HCT116 (cell line): ENCODE measurements around the gene KRTCAP3. TPM values are rescaled to one million over a fixed set of nuclear protein-coding genes. Genes with fewer than 3 reads are reported as not detected.

ENCODE experiments used
- ATAC-seq: fragments of 200-7000 bp; cut with Tn5 transposase; 2 replicates; pipeline ENCODE4 v1.9.1; 2020; ENCODE audit warnings: mild to moderate bottlenecking, moderate library complexity
- BruUV-seq: library from RNA; stranded (reverse); fragments of 400-500 nt; replicated peaks from 2 replicates; lab custom pipeline; 2021; lab: Mats Ljungman, UMichigan
- CTCF ChIA-PET: fragments of 300-600 bp; sonication (Branson Sonifier 250); formaldehyde crosslinking; loops from one replicate; lab custom pipeline; 2021; ENCODE audit warnings: antibody characterized with exemption; lab: Charles Lee
- POLR2A ChIA-PET: fragments of 300-600, 350-600 bp; sonication (Branson Sonifier 250); formaldehyde crosslinking; loops from one replicate; lab custom pipeline; 2021; ENCODE audit warnings: antibody characterized with exemption; lab: Charles Lee
- RAD21 ChIA-PET, 2 experiments: fragments of 300-600 bp; sonication (Branson Sonifier 250); formaldehyde crosslinking; loops; one replicate each; lab custom pipeline; 2023; ENCODE audit warnings: low total read pairs in 2 of 2; ENCODE audit not compliant: uncharacterized antibody in 2 of 2, unreplicated experiment in 2 of 2, low non-redundant PET in 1 of 2; lab: Charles Lee
- DNase-seq: peaks from one replicate; pipeline ENCODE4 v3.0.0-alpha.2; 2010; ENCODE audit warnings: low read depth, low spot score
- H2AFZ ChIP-seq: fragments of 200-600 bp; shearing (Covaris generic), sonication (generic); 2 replicates; pipeline ENCODE4 v1.6.1; 2017; ENCODE audit warnings: low read depth, mixed run types, mixed read lengths, antibody characterized with exemption, low read length; ENCODE audit not compliant: poor library complexity, severe bottlenecking
- H3K27ac ChIP-seq: 2 replicates; pipeline ENCODE4 v1.5.1; 2012; ENCODE audit warnings: low read depth, low read length
- H3K27me3 ChIP-seq: fragments of 200-600 bp; sonication (generic); 2 replicates; pipeline ENCODE4 v1.6.1; 2016; ENCODE audit warnings: mixed run types, low read length, mixed read lengths; ENCODE audit not compliant: insufficient read depth
- H3K36me3 ChIP-seq, 2 experiments: fragments of 200-500 bp in 1 of 2; fragments of 200-600 bp in 1 of 2; sonication (Bioruptor generic) in 1 of 2; sonication (generic) in 1 of 2; 2 replicates each; pipeline versions ENCODE4 v1.5.1 to v1.6.1; 2014 to 2016; ENCODE audit warnings: low read length in 2 of 2, inconsistent platforms in 1 of 2, mixed read lengths in 1 of 2, mixed run types in 1 of 2; ENCODE audit not compliant: insufficient read depth in 2 of 2, control insufficient read depth in 1 of 2
- H3K4me1 ChIP-seq, 2 experiments: fragments of 200-600 bp in 1 of 2; sonication (generic) in 1 of 2; 2 replicates each; pipeline versions ENCODE4 v1.5.1 to v1.6.1; 2012 to 2017; ENCODE audit warnings: low read length in 2 of 2, inconsistent platforms in 1 of 2, mild to moderate bottlenecking in 1 of 2, mixed read lengths in 1 of 2, mixed run types in 1 of 2, moderate library complexity in 1 of 2; ENCODE audit not compliant: insufficient read depth in 2 of 2, control insufficient read depth in 1 of 2
- H3K4me2 ChIP-seq: fragments of 200-600 bp; sonication (generic); 2 replicates; pipeline ENCODE4 v1.6.1; 2017; ENCODE audit warnings: mixed run types, low read length, mixed read lengths
- H3K4me3 ChIP-seq, 2 experiments: fragments of 200-600 bp in 1 of 2; sonication (generic) in 1 of 2; replicated peaks in 1 of 2; 2 replicates each; pipeline ENCODE4 v1.5.1; 2011 to 2016; ENCODE audit warnings: low read length in 2 of 2, control low read depth in 1 of 2, low read depth in 1 of 2, mild to moderate bottlenecking in 1 of 2, mixed read lengths in 1 of 2, mixed run types in 1 of 2
- H3K79me2 ChIP-seq: fragments of 200-600 bp; sonication (generic); 2 replicates; pipeline ENCODE4 v1.6.1; 2017; ENCODE audit warnings: mild to moderate bottlenecking, mixed run types, low read length, moderate library complexity, mixed read lengths; ENCODE audit not compliant: insufficient read depth
- H3K9ac ChIP-seq: fragments of 200-600 bp; sonication (generic); 2 replicates; pipeline ENCODE4 v1.6.1; 2016; ENCODE audit warnings: low read length, mixed read lengths
- H3K9me2 ChIP-seq: fragments of 200-600 bp; sonication (generic), shearing (Covaris generic); 2 replicates; pipeline ENCODE4 v1.6.1; 2017; ENCODE audit warnings: mixed run types, mild to moderate bottlenecking, moderate library complexity; ENCODE audit not compliant: insufficient read depth
- H3K9me3 ChIP-seq, 2 experiments: fragments of 200-500 bp in 1 of 2; fragments of 200-600 bp in 1 of 2; sonication (Bioruptor generic) in 1 of 2; sonication (generic) in 1 of 2; 2 replicates each; pipeline ENCODE4 v1.6.1; 2014 to 2017; ENCODE audit warnings: low read length in 2 of 2, mixed read lengths in 2 of 2, inconsistent platforms in 1 of 2, low read depth in 1 of 2, mild to moderate bottlenecking in 1 of 2, mixed run types in 1 of 2, moderate library complexity in 1 of 2; ENCODE audit not compliant: control insufficient read depth in 1 of 2, insufficient read depth in 1 of 2
- H4K20me1 ChIP-seq: fragments of 200-600 bp; sonication (generic), shearing (Covaris generic); 2 replicates; pipeline ENCODE4 v1.6.1; 2017; ENCODE audit warnings: mixed run types, mild to moderate bottlenecking, moderate library complexity; ENCODE audit not compliant: insufficient read depth
- ATF3 ChIP-seq: IDR thresholded peaks from 2 replicates; pipeline ENCODE4 v1.6.1; 2012
- CBX3 ChIP-seq: IDR thresholded peaks from 2 replicates; pipeline ENCODE4 v1.6.1; 2012; ENCODE audit warnings: low read depth
- CTCF ChIP-seq, 3 experiments: fragments of 200-600 bp in 1 of 3; sonication (generic) in 1 of 3; IDR thresholded peaks in 2 of 3; conservative IDR thresholded peaks in 1 of 3; 2 replicates each; pipeline ENCODE4 v1.5.1; 2012 to 2017; ENCODE audit warnings: low read depth in 2 of 3, low read length in 2 of 3, antibody characterized with exemption in 1 of 3, borderline replicate concordance in 1 of 3, control low read depth in 1 of 3, mild to moderate bottlenecking in 1 of 3, mixed read lengths in 1 of 3, mixed run types in 1 of 3, moderate library complexity in 1 of 3; ENCODE audit not compliant: insufficient read depth in 1 of 3
- ELF1 ChIP-seq: IDR thresholded peaks from 2 replicates; pipeline ENCODE4 v1.6.1; 2012; ENCODE audit warnings: low read depth, borderline replicate concordance
- EZH2phosphoT487 ChIP-seq: fragments of 200-600 bp; IDR thresholded peaks from 2 replicates; pipeline ENCODE4 v1.6.1; 2018; ENCODE audit warnings: antibody characterized with exemption, borderline replicate concordance
- FOSL1 ChIP-seq: IDR thresholded peaks from 2 replicates; pipeline ENCODE4 v1.6.1; 2012; ENCODE audit warnings: low read depth
- JUND ChIP-seq: IDR thresholded peaks from 2 replicates; pipeline ENCODE4 v1.6.1; 2012
- MAX ChIP-seq: IDR thresholded peaks from 2 replicates; pipeline ENCODE4 v1.6.1; 2012
- POLR2A ChIP-seq: IDR thresholded peaks from 2 replicates; pipeline ENCODE4 v1.7.0; 2011; ENCODE audit warnings: borderline replicate concordance; ENCODE audit not compliant: insufficient read depth, insufficient read length; ENCODE audit errors: extremely low read depth
- RAD21 ChIP-seq: IDR thresholded peaks from 2 replicates; pipeline ENCODE4 v1.6.1; 2012; ENCODE audit warnings: low read depth, mild to moderate bottlenecking
- REST ChIP-seq: IDR thresholded peaks from 2 replicates; pipeline ENCODE4 v1.6.1; 2012; ENCODE audit warnings: low read depth
- SRF ChIP-seq: IDR thresholded peaks from 2 replicates; pipeline ENCODE4 v1.6.1; 2012; ENCODE audit warnings: low read depth
- YY1 ChIP-seq: IDR thresholded peaks from 2 replicates; pipeline ENCODE4 v1.6.1; 2011; ENCODE audit warnings: low read length, low read depth, moderate library complexity, mild to moderate bottlenecking; ENCODE audit not compliant: insufficient replicate concordance; ENCODE audit errors: extremely low read depth
- ZBTB33 ChIP-seq: IDR thresholded peaks from 2 replicates; pipeline ENCODE4 v1.6.1; 2011; ENCODE audit warnings: mild to moderate bottlenecking, low read length, moderate library complexity; ENCODE audit not compliant: insufficient replicate concordance; ENCODE audit errors: extremely low read depth
- ZFX ChIP-seq: fragments of 450-650 bp; IDR thresholded peaks from 2 replicates; pipeline ENCODE4 v1.6.1; 2017
- ZNF274 ChIP-seq: fragments of 200-500 bp; sonication (Bioruptor generic); IDR thresholded peaks from 2 replicates; pipeline ENCODE4 v1.6.1; 2014; ENCODE audit warnings: mild to moderate bottlenecking, low read depth, low read length, inconsistent platforms
- intact Hi-C: fragments of 100-400 bp; cut with micrococcal nuclease; formaldehyde crosslinking; loops from 2 replicates; pipeline ENCODE4 v1.10.0; 2022
- total RNA-seq: library from RNA; stranded (reverse); gene quantifications from one replicate; pipeline ENCODE4 v1.2.1, GENCODE V29; 2021; ENCODE audit not compliant: unreplicated experiment

Gene KRTCAP3
- total RNA-seq, 1 experiment from 2014 or later: 65.7 TPM

GRCh38 chr2:27461118-27461517, 18.9 kb downstream of the KRTCAP3 start:
- Histone ChIP-seq H3K79me2 (no peaks in the 10 kb centered on the region), H3K27ac (no peak overlapping the region), H3K4me3 (no peak overlapping the region), H4K20me1 (no peaks in the 10 kb centered on the region), H3K9me3 (no peaks in the 10 kb centered on the region), H3K9ac (no peak overlapping the region), H3K27me3 (no peaks in the 10 kb centered on the region), H3K9me2 (no peaks in the 10 kb centered on the region), H3K4me1 (no peaks in the 10 kb centered on the region), H3K36me3 (no peaks in the 10 kb centered on the region), H3K4me2 (no peak overlapping the region), H2AFZ (no peak overlapping the region)
- BruUV-seq: no TSS peak
- POLR2A ChIA-PET: no interaction called here
- CTCF ChIA-PET: no interaction called here
- ATAC-seq (no peak), DNase-seq (no peak)
- intact Hi-C loops: no loop called here
- RAD21 ChIA-PET: no interaction called here
- no peak for TF ChIP-seq POLR2A
- TF ChIP-seq ZFX: no peak
- TF ChIP-seq CBX3: no peak
- no peak for TF ChIP-seq SRF
- TF ChIP-seq CTCF (IDR thresholded peaks at IDR 0.05 in 2 of 3, conservative IDR thresholded peaks at IDR 0.05 in 1 of 3; ENCODE audit: borderline replicate concordance in 1 of 3, insufficient read depth in 1 of 3, low read depth in 2 of 3, low read length in 2 of 3): no peak
- no peak for TF ChIP-seq ELF1
- TF ChIP-seq ZBTB33: no peak
- TF ChIP-seq FOSL1: no peak
- TF ChIP-seq ZNF274: no peak
- TF ChIP-seq RAD21: no peak
- TF ChIP-seq MAX: no peak
- TF ChIP-seq REST: no peak
- TF ChIP-seq JUND: no peak
- TF ChIP-seq YY1: no peak
- TF ChIP-seq ATF3: no peak
- TF ChIP-seq EZH2phosphoT487: no peak
